NT2/D1 (cell line): ENCODE results near the gene EPS15.

Source experiments
- DNase-seq: peaks from one replicate; pipeline ENCODE4 v3.0.0-alpha.2; 2011; ENCODE audit warnings: low read depth, low spot score
- H3K27me3 ChIP-seq: 2 replicates; pipeline ENCODE4 v1.6.0; 2011; ENCODE audit warnings: mild to moderate bottlenecking; ENCODE audit not compliant: insufficient read length, insufficient read depth
- H3K36me3 ChIP-seq: 2 replicates; pipeline ENCODE4 v1.6.1; 2011; ENCODE audit warnings: mild to moderate bottlenecking, low read length, mixed read lengths; ENCODE audit not compliant: insufficient read depth, insufficient read length
- H3K4me1 ChIP-seq: 2 replicates; pipeline ENCODE4 v1.5.1; 2011; ENCODE audit not compliant: insufficient read depth, insufficient read length
- H3K4me3 ChIP-seq: 2 replicates; pipeline ENCODE4 v1.5.1; 2011; ENCODE audit warnings: low read depth; ENCODE audit not compliant: insufficient read length
- H3K9ac ChIP-seq: 2 replicates; pipeline ENCODE4 v1.6.0; 2011; ENCODE audit warnings: low read depth; ENCODE audit not compliant: insufficient read length
- H3K9me3 ChIP-seq: 2 replicates; pipeline ENCODE4 v1.5.1; 2011; ENCODE audit warnings: mild to moderate bottlenecking, low read length; ENCODE audit not compliant: insufficient read depth
- SUZ12 ChIP-seq: IDR thresholded peaks from 2 replicates; pipeline ENCODE4 v1.6.1; 2011; ENCODE audit not compliant: insufficient read length, insufficient read depth; ENCODE audit errors: extremely low read depth
- YY1 ChIP-seq: IDR thresholded peaks from 2 replicates; pipeline ENCODE4 v1.6.1; 2011; ENCODE audit not compliant: insufficient read length, insufficient read depth
- ZNF274 ChIP-seq: IDR thresholded peaks from 2 replicates; pipeline ENCODE4 v1.6.1; 2011; ENCODE audit warnings: mild to moderate bottlenecking, low read depth, low read length

EPS15 gene

GRCh38 chr1:51310871-51311613 is 208.0 kb downstream of the EPS15 start:
- no peak overlapping the region for H3K9ac ChIP-seq
- no peaks in the 10 kb centered on the region for H3K9me3 ChIP-seq
- no peaks in the 10 kb centered on the region for H3K27me3 ChIP-seq
- no peaks in the 10 kb centered on the region for H3K36me3 ChIP-seq
- no peak overlapping the region for H3K4me3 ChIP-seq
- peaks cover 27% of the 10 kb centered on the region for H3K4me1 ChIP-seq
- no peak for DNase-seq
- TF ChIP-seq ZNF274 (no peak), SUZ12 (no peak), YY1 (no peak)

DNA sequence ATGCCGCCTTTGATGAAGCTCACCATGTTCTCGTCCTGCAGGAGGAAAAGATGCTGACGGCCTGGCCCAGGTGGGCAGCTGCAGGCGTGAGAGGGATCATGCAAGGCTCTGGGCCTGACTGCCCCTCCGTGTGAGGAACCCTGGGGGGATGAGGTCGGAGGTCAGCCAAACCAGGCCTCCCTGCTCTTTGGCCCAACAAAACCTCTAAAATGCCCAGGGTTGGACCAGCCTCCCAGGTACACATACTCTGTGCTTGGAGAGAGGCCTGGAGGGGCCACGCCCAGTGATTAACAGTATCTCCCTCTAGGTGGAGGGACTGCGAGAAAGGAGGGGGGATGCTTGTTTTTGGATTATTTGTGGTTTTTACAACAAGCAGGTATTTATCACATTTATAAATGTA is 209.8 kb downstream of the EPS15 start:
- peaks cover 40% of the 10 kb centered on the region for H3K4me1 ChIP-seq
- H3K9ac ChIP-seq: no peak overlapping the region
- H3K36me3 ChIP-seq: no peaks in the 10 kb centered on the region
- no peaks in the 10 kb centered on the region for H3K27me3 ChIP-seq
- no peak for TF ChIP-seq SUZ12
- TF ChIP-seq YY1: no peak
- TF ChIP-seq ZNF274: no peak
- no peak overlapping the region for H3K4me3 ChIP-seq
- H3K9me3 ChIP-seq: no peaks in the 10 kb centered on the region
- no peak for DNase-seq

DNA sequence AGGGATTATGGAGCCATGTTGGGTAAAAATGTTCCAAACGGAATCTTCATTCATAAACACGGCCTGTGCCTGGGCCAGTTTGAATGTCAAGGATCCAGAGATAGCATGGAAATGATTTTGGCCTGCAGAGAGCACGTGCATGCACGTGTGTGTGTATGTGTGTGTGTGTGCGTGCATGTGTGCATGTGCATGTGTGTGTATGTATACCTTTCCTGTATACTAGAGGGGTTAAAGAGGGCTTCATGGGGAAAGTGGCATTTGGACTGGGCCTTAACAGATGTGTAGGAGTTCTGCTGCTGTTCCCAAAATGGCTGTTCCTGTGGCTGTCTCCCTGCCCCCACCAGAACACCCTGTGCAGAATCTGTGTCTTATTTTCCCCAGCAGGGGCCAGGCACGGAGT is 210.4 kb downstream of the EPS15 start:
- DNase-seq: no peak
- H3K9me3 ChIP-seq: no peaks in the 10 kb centered on the region
- no peak for TF ChIP-seq YY1
- no peak for TF ChIP-seq SUZ12
- no peak for TF ChIP-seq ZNF274
- H3K9ac ChIP-seq: no peak overlapping the region
- no peaks in the 10 kb centered on the region for H3K36me3 ChIP-seq
- H3K4me1 ChIP-seq: peaks cover 36% of the 10 kb centered on the region
- H3K4me3 ChIP-seq: no peak overlapping the region
- no peaks in the 10 kb centered on the region for H3K27me3 ChIP-seq

GRCh38 chr1:51306950-51307349 is 212.1 kb downstream of the EPS15 start:
- Histone ChIP-seq H3K9me3 (no peaks in the 10 kb centered on the region), H3K4me1 (peaks cover 29% of the 10 kb centered on the region), H3K4me3 (no peak overlapping the region), H3K36me3 (no peaks in the 10 kb centered on the region), H3K9ac (no peak overlapping the region), H3K27me3 (no peaks in the 10 kb centered on the region)
- TF ChIP-seq YY1 (no peak), ZNF274 (no peak), SUZ12 (no peak)
- no peak for DNase-seq

- Histone ChIP-seq H3K9ac (peak overlapping the region; percentile 34), H3K27me3 (no peaks in the 10 kb centered on the region), H3K9me3 (no peaks in the 10 kb centered on the region), H3K4me3 (no peak overlapping the region), H3K4me1 (peaks cover 23% of the 10 kb centered on the region), H3K36me3 (no peaks in the 10 kb centered on the region)
- DNase-seq: no peak
- TF ChIP-seq YY1 (no peak), ZNF274 (no peak), SUZ12 (no peak)
Measured at GRCh38 chr1:51305371-51305823, 213.7 kb downstream of the EPS15 start.

- no peak overlapping the region for H3K9ac ChIP-seq
- no peak overlapping the region for H3K4me3 ChIP-seq
- peaks cover 23% of the 10 kb centered on the region for H3K4me1 ChIP-seq
- no peaks in the 10 kb centered on the region for H3K36me3 ChIP-seq
- TF ChIP-seq ZNF274 (no peak), YY1 (no peak), SUZ12 (no peak)
- peaks cover 3% of the 10 kb centered on the region; the same call in 1 of the 2 replicates for H3K9me3 ChIP-seq
- no peak for DNase-seq
- H3K27me3 ChIP-seq: no peaks in the 10 kb centered on the region
Measured at GRCh38 chr1:51304360-51304759, 214.7 kb downstream of the EPS15 start.
